A673 (cell line): ENCODE data around the gene HVCN1. TPM values are rescaled to one million over a fixed set of nuclear protein-coding genes. Genes with fewer than 3 reads are reported as not detected.

Experiments
- BruUV-seq: library from RNA; stranded (reverse); fragments of 400-500 nt; replicated peaks from 2 replicates; lab custom pipeline; 2021; lab: Mats Ljungman, UMichigan
- CTCF ChIA-PET: fragments of 300-600 bp; sonication (Branson Sonifier 250); formaldehyde crosslinking; loops from one replicate; lab custom pipeline; 2022; ENCODE audit warnings: antibody characterized with exemption; lab: Charles Lee
- POLR2A ChIA-PET: fragments of 300-600 bp; sonication (Branson Sonifier 250); formaldehyde crosslinking; loops from one replicate; lab custom pipeline; 2022; ENCODE audit warnings: antibody characterized with exemption; ENCODE audit not compliant: low non-redundant PET; lab: Charles Lee
- DNase-seq: peaks from one replicate; pipeline ENCODE4 v3.0.0-alpha.2; 2015; ENCODE audit warnings: low spot score
- H3K27ac ChIP-seq: fragments of 200-600 bp; sonication (generic); 2 replicates; pipeline ENCODE4 v1.5.1; 2016; ENCODE audit warnings: mixed run types, low read depth, mild to moderate bottlenecking, mixed read lengths, antibody characterized with exemption, low read length; ENCODE audit not compliant: poor library complexity, severe bottlenecking
- H3K27me3 ChIP-seq: fragments of 200-600 bp; sonication (generic); replicated peaks from 2 replicates; pipeline ENCODE4 v1.6.1; 2017; ENCODE audit warnings: mixed run types, low read depth, mild to moderate bottlenecking, mixed read lengths, antibody characterized with exemption, low read length; ENCODE audit not compliant: insufficient read depth, poor library complexity
- H3K36me3 ChIP-seq: fragments of 200-600 bp; sonication (generic); 2 replicates; pipeline ENCODE4 v1.6.1; 2016; ENCODE audit warnings: mixed run types, mild to moderate bottlenecking, mixed read lengths, antibody characterized with exemption, low read length; ENCODE audit not compliant: insufficient read depth, poor library complexity, severe bottlenecking
- H3K4me1 ChIP-seq: fragments of 200-600 bp; sonication (generic); 2 replicates; pipeline ENCODE4 v1.6.1; 2017; ENCODE audit warnings: mixed run types, mild to moderate bottlenecking, mixed read lengths, antibody characterized with exemption, low read length; ENCODE audit not compliant: insufficient read depth, poor library complexity, severe bottlenecking
- H3K4me3 ChIP-seq: fragments of 200-600 bp; sonication (generic); 2 replicates; pipeline ENCODE4 v1.5.1; 2016; ENCODE audit warnings: low read depth, mixed run types, mild to moderate bottlenecking, mixed read lengths, low read length; ENCODE audit not compliant: poor library complexity, severe bottlenecking
- H3K9me3 ChIP-seq: fragments of 200-600 bp; sonication (generic); 2 replicates; pipeline ENCODE4 v1.6.1; 2016; ENCODE audit warnings: mixed run types, low read depth, mild to moderate bottlenecking, mixed read lengths, antibody characterized with exemption, low read length; ENCODE audit not compliant: poor library complexity, severe bottlenecking
- CTCF ChIP-seq: fragments of 300-800, 200-600 bp; sonication (generic); conservative IDR thresholded peaks from 2 replicates; pipeline ENCODE4 v1.5.1; 2017; ENCODE audit warnings: low read depth, mild to moderate bottlenecking, antibody characterized with exemption, low read length, moderate library complexity, mixed read lengths
- EZH2 ChIP-seq: fragments of 200-600 bp; sonication (generic); IDR thresholded peaks from 2 replicates; pipeline ENCODE4 v1.6.1; 2017; ENCODE audit warnings: borderline replicate concordance, low read depth, mild to moderate bottlenecking, mixed read lengths, antibody characterized with exemption, low read length; ENCODE audit not compliant: poor library complexity, severe bottlenecking
- intact Hi-C: fragments of 100-400 bp; cut with micrococcal nuclease; formaldehyde crosslinking; loops from one replicate; pipeline ENCODE4 v1.10.0; 2022; ENCODE audit not compliant: unreplicated experiment
- total RNA-seq: library from RNA; stranded (reverse); gene quantifications from 2 replicates; pipeline ENCODE4 v1.2.3, GENCODE V29; 2021

Gene HVCN1
- total RNA-seq, 1 experiment from 2014 or later, result 1.1 TPM

DNA sequence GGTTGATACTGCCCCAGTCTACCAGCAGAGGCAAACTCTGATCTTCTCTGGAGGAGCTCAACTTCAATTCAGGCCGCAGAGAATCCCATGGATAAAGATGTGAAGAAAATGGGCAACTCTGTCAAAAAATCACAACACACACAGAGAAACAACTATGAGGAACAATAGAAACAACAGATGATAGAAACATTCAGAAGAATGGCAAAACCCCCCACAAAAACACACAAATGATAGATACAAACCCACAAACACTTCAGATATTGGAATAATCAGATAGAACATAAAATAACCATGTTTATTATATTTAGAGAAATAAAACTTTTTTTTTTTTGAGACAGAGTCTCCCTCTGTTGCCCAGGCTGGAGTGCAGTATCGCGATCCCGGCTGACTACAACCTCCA is 20.0 kb upstream of the HVCN1 start:
- H3K4me3 ChIP-seq, result no peak overlapping the region
- no peaks in the 10 kb centered on the region for H3K27me3 ChIP-seq
- H3K36me3 ChIP-seq, result no peaks in the 10 kb centered on the region
- H3K27ac ChIP-seq, result no peak overlapping the region
- no peak for DNase-seq
- H3K4me1 ChIP-seq, result no peaks in the 10 kb centered on the region
- no peaks in the 10 kb centered on the region for H3K9me3 ChIP-seq
- CTCF ChIA-PET, result no interaction called here
- TF ChIP-seq EZH2 (no peak), CTCF (no peak)
- intact Hi-C loops, result no loop called here
- BruUV-seq, result no TSS peak
- POLR2A ChIA-PET, result interaction anchor here (0.6 kb wide), 1 partner anchor 75 kb away, joined by 7 read pairs; no protein-coding TSS in a partner anchor

GRCh38 chr12:110705309-110705708 is 16.4 kb upstream of the HVCN1 start:
- Histone ChIP-seq H3K4me1 (no peaks in the 10 kb centered on the region), H3K27me3 (no peaks in the 10 kb centered on the region), H3K4me3 (no peak overlapping the region), H3K9me3 (no peaks in the 10 kb centered on the region), H3K27ac (no peak overlapping the region), H3K36me3 (no peaks in the 10 kb centered on the region)
- POLR2A ChIA-PET, result no interaction called here
- BruUV-seq, result no TSS peak
- CTCF ChIA-PET, result interaction anchor here (0.9 kb wide), 1 partner anchor 121 kb away, joined by 4 read pairs; no protein-coding TSS in a partner anchor
- intact Hi-C loops, result no loop called here
- no peak for DNase-seq
- TF ChIP-seq EZH2 (no peak), CTCF (no peak)

GRCh38 chr12:110704750-110705149 is 15.8 kb upstream of the HVCN1 start:
- ChIA-PET CTCF (interaction anchor here (0.5 to 0.9 kb wide), 3 partner anchors 121 to 189 kb away, joined by 3 to 8 read pairs (median 4); no protein-coding TSS in a partner anchor), POLR2A (no interaction called here)
- DNase-seq, result no peak
- no peaks in the 10 kb centered on the region for H3K27me3 ChIP-seq
- TF ChIP-seq CTCF (0 out of 2 replicates have a peak, but pooled peaks have one; percentile 18), EZH2 (no peak)
- intact Hi-C loops, result no loop called here
- no peaks in the 10 kb centered on the region for H3K36me3 ChIP-seq
- BruUV-seq, result no TSS peak
- H3K9me3 ChIP-seq, result no peaks in the 10 kb centered on the region
- no peak overlapping the region for H3K4me3 ChIP-seq
- H3K27ac ChIP-seq, result no peak overlapping the region
- no peaks in the 10 kb centered on the region for H3K4me1 ChIP-seq
